BLaER1 treated with 17β-estradiol and CSF1 and Interleukin-3, amounts not matched to agents 10 nM and 100 nM (cell line): Measurements from ENCODE around the gene ZNF385A.

ENCODE experiments used
- H3K27ac ChIP-seq, 11 experiments: shearing (Covaris generic); formaldehyde crosslinking; 2 replicates each; pipeline ENCODE4 v1.8.1; 2022
- H3K27me3 ChIP-seq, 11 experiments: shearing (Covaris generic); formaldehyde crosslinking; 2 replicates each; pipeline ENCODE4 v1.8.1; 2022
- H3K36me3 ChIP-seq, 11 experiments: shearing (Covaris generic); formaldehyde crosslinking; 2 replicates each; pipeline ENCODE4 v1.8.1; 2022
- H3K4me1 ChIP-seq, 10 experiments: shearing (Covaris generic); formaldehyde crosslinking; 2 replicates each; pipeline ENCODE4 v1.8.1; 2022
- H3K4me2 ChIP-seq, 11 experiments: shearing (Covaris generic); formaldehyde crosslinking; 2 replicates each; pipeline ENCODE4 v1.8.1; 2022
- H3K4me3 ChIP-seq, 10 experiments: shearing (Covaris generic); formaldehyde crosslinking; 2 replicates each; pipeline ENCODE4 v1.8.1; 2022
- H3K9ac ChIP-seq, 11 experiments: shearing (Covaris generic); formaldehyde crosslinking; 2 replicates each; pipeline ENCODE4 v1.8.1; 2022
- H3K9me3 ChIP-seq, 11 experiments: shearing (Covaris generic); formaldehyde crosslinking; replicated peaks in 1 of 11; 2 replicates each; pipeline ENCODE4 v1.8.1; 2022
- H4K20me1 ChIP-seq, 11 experiments: shearing (Covaris generic); formaldehyde crosslinking; 2 replicates each; pipeline ENCODE4 v1.8.1; 2022
- Cebpa-rat ChIP-seq, 11 experiments: shearing (Covaris generic); IDR thresholded peaks; 2 replicates each; pipeline ENCODE4 v1.8.1; 2022

Gene ZNF385A

DNA sequence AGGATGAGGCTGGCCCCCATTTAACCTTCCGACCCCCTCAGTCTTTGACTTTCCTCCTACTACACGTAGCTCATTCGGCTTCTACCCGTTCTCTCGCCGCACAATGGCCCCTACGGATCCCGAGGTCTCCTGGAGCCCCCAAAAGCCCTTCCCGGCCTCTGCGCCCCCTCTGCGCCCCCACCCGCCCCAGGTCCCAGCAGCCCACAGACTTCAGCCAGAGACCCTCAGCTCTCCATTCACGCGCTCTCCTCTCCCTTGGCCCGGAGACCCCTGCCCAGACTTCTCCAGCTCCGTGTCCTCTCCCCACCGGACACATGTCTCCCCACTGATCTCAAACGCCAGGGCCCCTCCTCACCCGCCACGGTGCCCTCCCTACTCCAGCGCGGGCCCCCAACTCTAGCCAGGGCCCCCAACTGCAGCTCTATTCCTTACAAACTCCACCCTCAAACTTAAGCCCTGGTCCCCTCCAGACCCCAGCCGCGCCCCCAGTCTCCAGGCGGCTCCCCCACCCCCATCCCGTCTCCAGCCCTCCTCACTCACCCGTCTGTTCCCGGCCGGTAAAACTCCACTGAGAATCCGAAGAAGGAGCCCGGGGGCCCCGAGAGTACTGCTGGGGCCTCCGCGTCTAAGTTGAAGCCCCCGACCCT is 34.0 kb upstream of the ZNF385A start:
- peaks cover 0 to 20% (median 4%) of the 10 kb centered on the region in 11 experiments; a peak in 6 of 22 replicates for H3K36me3 ChIP-seq

DNA sequence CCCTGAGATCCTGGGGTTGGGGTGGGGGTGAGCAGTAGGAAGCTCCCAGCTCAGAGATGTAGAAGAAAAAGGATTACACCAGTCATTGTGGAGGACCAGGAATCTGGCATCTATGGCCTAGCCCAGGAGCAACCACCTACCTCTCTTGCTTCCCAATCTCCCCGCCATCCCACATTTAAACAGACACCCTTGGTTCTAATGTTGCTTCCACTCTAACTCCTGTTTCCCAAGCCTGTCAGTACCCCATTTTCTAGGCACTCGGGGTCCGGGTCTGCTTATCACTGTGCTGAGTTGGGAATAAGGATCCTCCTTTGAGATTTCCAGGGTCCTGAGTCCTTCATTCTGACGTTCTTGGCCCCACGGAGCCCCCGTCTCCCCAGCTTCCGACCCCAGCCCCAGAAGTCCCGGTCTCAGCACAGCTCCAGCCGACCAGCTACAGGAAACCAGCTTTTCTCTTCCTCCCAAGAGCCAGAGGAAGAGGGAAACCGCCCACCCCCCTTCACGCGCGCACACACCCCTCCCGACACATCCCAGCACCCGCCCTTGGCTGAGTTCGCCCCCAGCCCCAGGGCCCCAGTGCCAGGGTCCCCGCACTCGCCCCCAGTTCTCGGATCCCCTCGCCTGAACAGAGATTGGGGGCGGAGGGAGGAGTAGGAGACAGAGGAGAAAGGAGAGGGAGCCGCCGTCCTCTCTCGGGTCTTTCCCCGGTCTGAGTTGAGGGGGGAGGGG is 33.3 kb upstream of the ZNF385A start:
- H3K9me3 ChIP-seq, result no peaks in the 10 kb centered on the region
- peak overlapping the region; percentile 95 to 100 (median 98) for H3K4me3 ChIP-seq
- TF ChIP-seq Cebpa-rat (IDR thresholded peaks at IDR 0.05), result no peak
- peak overlapping the region; percentile 92 to 100 (median 99) for H3K4me2 ChIP-seq
- H3K9ac ChIP-seq, result peak overlapping the region; percentile 92 to 96 (median 94)
- peaks cover 0 to 20% (median 4%) of the 10 kb centered on the region in 11 experiments; a peak in 6 of 22 replicates for H3K36me3 ChIP-seq
- peaks cover 11 to 43% (median 36%) of the 10 kb centered on the region in 11 experiments; a peak in 17 of 22 replicates for H4K20me1 ChIP-seq
- H3K4me1 ChIP-seq, result peaks cover 77 to 80% (median 78%) of the 10 kb centered on the region in 10 experiments
- H3K27ac ChIP-seq, result peak overlapping the region; percentile 84 to 93 (median 89)
- no peaks in the 10 kb centered on the region for H3K27me3 ChIP-seq

More for the DNA sequence above, 34.0 kb upstream of the ZNF385A start:
- H4K20me1 ChIP-seq, result peaks cover 7 to 36% (median 36%) of the 10 kb centered on the region in 11 experiments; a peak in 17 of 22 replicates
- H3K4me1 ChIP-seq, result peaks cover 76 to 80% (median 78%) of the 10 kb centered on the region in 10 experiments
- H3K27me3 ChIP-seq, result no peaks in the 10 kb centered on the region
- H3K4me3 ChIP-seq, result peak overlapping the region; percentile 95 to 100 (median 98)
- H3K4me2 ChIP-seq, result peak overlapping the region; percentile 92 to 100 (median 99)
- H3K9me3 ChIP-seq, result no peaks in the 10 kb centered on the region
- H3K9ac ChIP-seq, result peak overlapping the region; percentile 92 to 96 (median 94)
- no peak for TF ChIP-seq Cebpa-rat (IDR thresholded peaks at IDR 0.05)
- peak overlapping the region; percentile 84 to 93 (median 89) for H3K27ac ChIP-seq

DNA sequence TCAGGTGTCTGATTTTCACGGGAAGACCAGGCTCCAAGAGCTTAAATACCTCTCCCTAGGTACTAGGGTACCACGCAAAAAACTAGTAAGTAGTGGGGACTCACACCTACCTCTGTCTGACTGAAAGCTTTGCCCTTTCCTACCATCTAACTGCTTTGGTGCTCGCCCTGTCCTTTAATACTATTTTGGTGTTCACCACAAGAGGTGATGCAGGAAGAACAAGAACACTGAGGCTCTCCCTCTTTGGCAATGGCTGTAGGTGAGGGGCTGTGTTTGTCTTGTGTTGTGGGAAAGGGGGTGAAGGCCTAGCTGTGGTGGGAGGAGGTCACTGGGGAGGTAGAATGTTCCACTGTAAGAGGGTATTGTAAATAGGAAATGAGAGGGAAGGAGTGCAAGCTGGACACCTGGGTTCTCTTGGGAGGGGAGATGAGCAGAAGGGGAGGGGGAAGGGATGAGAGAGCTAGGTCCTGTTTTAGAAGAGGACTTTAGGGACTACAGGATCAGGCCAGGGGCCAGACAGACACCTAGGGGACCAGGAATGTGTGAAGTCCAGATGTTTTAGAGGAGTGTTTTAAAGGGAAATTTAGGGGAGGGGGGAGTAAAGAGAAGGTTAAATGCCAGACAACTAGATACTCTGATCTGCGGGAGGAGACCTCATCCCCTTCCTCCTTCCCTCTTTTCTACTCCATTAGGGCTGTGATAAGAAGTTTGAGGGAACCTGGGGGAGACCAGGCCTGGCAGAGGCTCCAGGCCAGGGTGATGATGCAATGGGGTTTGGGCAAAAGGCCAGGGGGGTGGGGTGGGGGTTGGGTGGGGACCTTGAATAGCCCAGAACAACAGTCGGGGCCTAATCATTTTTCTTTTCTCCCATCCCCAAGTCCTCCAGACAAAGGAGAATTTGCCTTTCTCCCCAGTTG is 32.4 kb upstream of the ZNF385A start:
- H3K4me2 ChIP-seq, result peak overlapping the region; percentile 92 to 100 (median 99)
- peaks cover 78 to 83% (median 79%) of the 10 kb centered on the region in 10 experiments for H3K4me1 ChIP-seq
- peak overlapping the region; percentile 31 to 93 (median 89); a peak in 21 of 22 replicates for H3K27ac ChIP-seq
- H3K9me3 ChIP-seq, result no peaks in the 10 kb centered on the region
- H3K27me3 ChIP-seq, result no peaks in the 10 kb centered on the region
- peaks cover 11 to 52% (median 38%) of the 10 kb centered on the region in 11 experiments; a peak in 17 of 22 replicates for H4K20me1 ChIP-seq
- H3K9ac ChIP-seq, result peak overlapping the region; percentile 92 to 96 (median 94)
- no peak for TF ChIP-seq Cebpa-rat (IDR thresholded peaks at IDR 0.05)
- peaks cover 0 to 25% (median 7%) of the 10 kb centered on the region in 11 experiments; a peak in 11 of 22 replicates for H3K36me3 ChIP-seq
- peak overlapping the region; percentile 95 to 100 (median 98) for H3K4me3 ChIP-seq

DNA sequence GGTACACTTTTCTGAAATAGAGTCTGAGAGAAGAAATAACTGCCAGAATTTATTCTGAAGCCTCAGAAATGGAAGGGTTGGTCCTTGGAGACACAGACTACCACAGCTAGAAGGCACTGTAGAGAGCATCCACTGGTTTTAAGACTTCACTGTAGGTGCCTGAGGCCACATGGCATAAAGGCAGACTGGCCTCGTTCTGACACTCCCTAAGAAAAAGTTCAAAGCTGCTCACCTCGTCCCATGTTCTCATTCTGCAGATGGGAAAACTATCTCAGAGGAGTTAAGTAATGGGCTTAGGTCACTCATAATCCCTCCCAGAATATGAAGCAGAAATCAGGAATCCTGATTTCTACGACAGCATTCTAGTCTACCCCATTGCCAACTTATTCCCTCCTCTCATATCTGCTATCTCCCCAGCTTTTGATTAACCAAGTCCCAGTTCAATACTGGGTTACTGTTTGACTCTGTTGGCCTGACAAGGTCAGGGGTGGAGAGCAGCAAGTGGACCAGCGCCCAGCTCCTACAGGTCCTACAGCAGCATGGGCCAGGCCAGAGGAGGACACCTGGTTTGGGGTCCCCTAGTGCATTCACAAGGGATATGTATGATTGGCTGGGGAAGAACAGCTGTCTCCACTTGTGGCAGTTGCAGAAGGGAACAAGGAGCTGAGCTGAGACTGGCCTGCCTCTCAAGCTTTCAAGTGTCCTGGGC is 30.8 kb upstream of the ZNF385A start:
- Histone ChIP-seq H3K9ac (peak overlapping the region; percentile 41 to 96 (median 92); a peak in 17 of 22 replicates), H3K4me3 (peak overlapping the region in 8 of 10 experiments; percentile 97 to 100 (median 99); a peak in 14 of 20 replicates), H3K27ac (peak overlapping the region in 10 of 11 experiments; percentile 84 to 93 (median 89); a peak in 20 of 22 replicates), H3K36me3 (peaks cover 7 to 41% (median 21%) of the 10 kb centered on the region in 11 experiments), H3K27me3 (no peaks in the 10 kb centered on the region), H4K20me1 (peaks cover 11 to 68% (median 47%) of the 10 kb centered on the region in 11 experiments; a peak in 17 of 22 replicates), H3K4me1 (peaks cover 78 to 83% (median 79%) of the 10 kb centered on the region in 10 experiments), H3K4me2 (peak overlapping the region; percentile 92 to 100 (median 99)), H3K9me3 (no peaks in the 10 kb centered on the region)
- no peak for TF ChIP-seq Cebpa-rat (IDR thresholded peaks at IDR 0.05)

DNA sequence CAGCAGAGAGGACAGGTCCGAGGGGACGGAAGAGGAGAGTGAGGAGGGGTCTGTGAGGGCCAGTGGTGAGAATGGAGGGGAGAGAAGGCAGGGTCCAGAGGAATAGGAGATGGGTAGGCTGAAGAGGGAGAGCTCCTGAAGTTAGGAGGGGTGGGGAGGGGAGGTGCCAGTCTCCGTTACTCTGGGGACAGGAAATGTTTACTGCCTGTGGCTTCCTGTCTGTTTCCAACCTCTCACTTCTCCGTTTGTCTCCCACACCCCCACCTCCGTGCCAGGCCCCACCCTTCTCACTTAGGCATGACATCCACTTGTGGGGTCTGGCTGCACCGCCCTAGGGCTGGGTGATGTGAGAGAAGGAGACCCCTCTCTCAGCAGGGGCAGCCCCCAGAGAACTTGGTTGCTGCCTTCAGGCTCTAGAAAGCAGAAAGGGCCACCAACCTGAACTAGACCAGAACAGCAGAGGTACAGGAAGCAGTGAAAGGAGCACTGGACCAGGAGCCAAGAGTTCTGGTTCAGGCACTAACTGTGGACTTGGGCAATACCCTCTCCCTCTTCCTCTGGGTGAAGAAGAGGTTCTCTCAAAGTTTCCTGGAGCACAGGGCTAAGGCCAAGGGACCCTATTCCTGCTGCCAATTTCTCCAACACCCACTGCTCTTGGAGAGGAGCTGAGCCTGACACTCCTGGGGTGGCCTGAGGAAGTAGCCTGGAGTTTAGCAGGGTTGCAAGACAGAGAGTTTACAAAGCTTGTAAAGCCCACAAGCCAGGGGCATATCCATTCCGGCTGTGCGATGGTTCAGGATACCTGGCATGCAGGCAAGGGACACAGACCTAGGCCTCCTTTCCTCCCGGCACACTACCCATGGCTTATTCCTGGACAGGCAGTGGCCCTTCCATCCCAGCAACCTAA is 29.0 kb upstream of the ZNF385A start:
- H3K4me1 ChIP-seq, result peaks cover 75 to 87% (median 86%) of the 10 kb centered on the region in 10 experiments
- peak overlapping the region; percentile 92 to 100 (median 99) for H3K4me2 ChIP-seq

DNA sequence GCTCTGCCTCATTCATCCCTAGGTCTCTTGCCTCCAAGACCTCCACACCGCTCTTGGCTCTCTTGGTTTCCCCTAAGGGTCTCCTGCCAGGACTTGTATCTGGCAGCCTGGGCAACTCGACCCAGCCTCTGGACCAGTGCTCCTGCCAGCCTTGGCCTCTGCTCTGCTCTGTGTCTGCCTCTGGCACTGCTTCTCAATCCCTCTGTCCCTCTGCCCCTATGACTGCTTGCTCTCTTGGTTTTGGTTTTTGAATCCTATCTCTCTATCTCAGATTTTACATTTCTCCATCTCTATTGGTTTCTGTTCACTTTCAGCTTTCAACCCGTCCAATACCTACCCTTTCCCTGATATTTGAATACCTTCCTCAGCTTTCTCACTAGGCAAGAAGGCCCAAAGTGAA is 28.3 kb upstream of the ZNF385A start:
- TF ChIP-seq Cebpa-rat (IDR thresholded peaks at IDR 0.05), result no peak
- Histone ChIP-seq H4K20me1 (peaks cover 21 to 93% (median 73%) of the 10 kb centered on the region in 11 experiments; a peak in 19 of 22 replicates), H3K9me3 (no peaks in the 10 kb centered on the region), H3K4me1 (peaks cover 75 to 94% (median 93%) of the 10 kb centered on the region in 10 experiments), H3K4me3 (peak overlapping the region; percentile 38 to 100 (median 60)), H3K27ac (peak overlapping the region; percentile 81 to 93 (median 89)), H3K27me3 (no peaks in the 10 kb centered on the region), H3K36me3 (peaks cover 32 to 67% (median 47%) of the 10 kb centered on the region in 11 experiments), H3K9ac (peak overlapping the region; percentile 64 to 93 (median 79)), H3K4me2 (peak overlapping the region; percentile 92 to 100 (median 99))

More for the DNA sequence above, 29.0 kb upstream of the ZNF385A start:
- H3K36me3 ChIP-seq, result peaks cover 25 to 59% (median 39%) of the 10 kb centered on the region in 11 experiments
- peak overlapping the region; percentile 64 to 93 (median 79) for H3K9ac ChIP-seq
- no peak for TF ChIP-seq Cebpa-rat (IDR thresholded peaks at IDR 0.05)
- H4K20me1 ChIP-seq, result peaks cover 21 to 86% (median 66%) of the 10 kb centered on the region in 11 experiments; a peak in 18 of 22 replicates
- H3K27me3 ChIP-seq, result no peaks in the 10 kb centered on the region
- peak overlapping the region; percentile 38 to 100 (median 60) for H3K4me3 ChIP-seq
- no peaks in the 10 kb centered on the region for H3K9me3 ChIP-seq
- H3K27ac ChIP-seq, result peak overlapping the region; percentile 81 to 93 (median 89)

DNA sequence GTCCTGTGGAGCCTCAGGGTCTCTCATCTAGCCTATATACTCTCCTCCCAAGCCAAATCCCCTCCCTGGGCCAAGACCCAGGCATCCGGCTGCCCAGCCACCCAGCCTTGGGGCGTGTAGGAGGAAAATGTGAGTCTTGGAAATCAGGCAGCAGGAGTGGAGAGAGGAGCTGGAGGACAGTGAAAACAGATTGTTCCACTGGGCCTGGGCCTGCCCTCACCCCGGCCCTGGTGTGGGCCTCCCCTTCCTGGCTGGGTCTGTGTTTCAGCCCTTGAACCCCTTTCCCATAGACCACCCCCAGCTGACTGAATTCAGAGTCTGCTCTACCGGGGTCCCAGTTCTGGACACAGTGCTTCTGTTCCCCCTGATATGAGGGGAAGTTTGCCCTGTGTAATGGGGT is 27.8 kb upstream of the ZNF385A start:
- Histone ChIP-seq H3K9ac (peak overlapping the region; percentile 64 to 93 (median 79)), H3K27ac (peak overlapping the region; percentile 81 to 93 (median 89)), H3K36me3 (peaks cover 37 to 71% (median 51%) of the 10 kb centered on the region in 11 experiments), H3K4me3 (peak overlapping the region; percentile 38 to 100 (median 60); a peak in 19 of 20 replicates), H3K4me2 (peak overlapping the region; percentile 92 to 100 (median 99)), H4K20me1 (peaks cover 21 to 98% (median 77%) of the 10 kb centered on the region in 11 experiments; a peak in 19 of 22 replicates), H3K9me3 (no peaks in the 10 kb centered on the region), H3K27me3 (no peaks in the 10 kb centered on the region), H3K4me1 (peaks cover 74 to 98% (median 97%) of the 10 kb centered on the region in 10 experiments)
- no peak for TF ChIP-seq Cebpa-rat (IDR thresholded peaks at IDR 0.05)
